ENCODE results near the gene SRPK3. TPM values are rescaled to one million over a fixed set of nuclear protein-coding genes. Genes with fewer than 3 reads are reported as not detected.

The SRPK3 gene
- total RNA-seq, 2 experiments from 2014 or later, result not detected

GRCh38 chrX:153802513-153803045, 21.7 kb downstream of the SRPK3 start:
- Histone ChIP-seq H2AFZ (ENCODE audit: low read length) (no peak overlapping the region), H4K20me1 (ENCODE audit: insufficient read depth, low read length) (no peaks in the 10 kb centered on the region), H3K4me2 (ENCODE audit: low read length) (no peak overlapping the region), H3K4me3 (ENCODE audit: low read depth, low read length, poor library complexity, severe bottlenecking) (no peak overlapping the region), H3K79me2 (ENCODE audit: insufficient read depth, low read depth, low read length) (no peaks in the 10 kb centered on the region), H3K4me1 (ENCODE audit: insufficient read depth, low read length, poor library complexity, severe bottlenecking) (no peaks in the 10 kb centered on the region), H3K9me2 (ENCODE audit: insufficient read depth, low read length) (no peaks in the 10 kb centered on the region), H3K36me3 (ENCODE audit: insufficient read depth, low read length) (peaks cover 18% of the 10 kb centered on the region), H3K9me3 (ENCODE audit: low read length) (no peaks in the 10 kb centered on the region), H3K27ac (ENCODE audit: low read depth, low read length, poor library complexity, severe bottlenecking) (no peak overlapping the region)
- intact Hi-C loops (cut with micrococcal nuclease; ENCODE audit: unreplicated experiment), result no loop called here
- ChIA-PET CTCF (ENCODE audit: unreplicated experiment) (no interaction called here), POLR2A (interaction anchor here (0.6 kb wide), 1 partner anchor 182 kb away, joined by 3 read pairs; no protein-coding TSS in a partner anchor)
- no peak for DNase-seq (ENCODE audit: low spot score)
- no TSS peak for BruUV-seq (replicated peaks)
- TF ChIP-seq, protein P1, sequence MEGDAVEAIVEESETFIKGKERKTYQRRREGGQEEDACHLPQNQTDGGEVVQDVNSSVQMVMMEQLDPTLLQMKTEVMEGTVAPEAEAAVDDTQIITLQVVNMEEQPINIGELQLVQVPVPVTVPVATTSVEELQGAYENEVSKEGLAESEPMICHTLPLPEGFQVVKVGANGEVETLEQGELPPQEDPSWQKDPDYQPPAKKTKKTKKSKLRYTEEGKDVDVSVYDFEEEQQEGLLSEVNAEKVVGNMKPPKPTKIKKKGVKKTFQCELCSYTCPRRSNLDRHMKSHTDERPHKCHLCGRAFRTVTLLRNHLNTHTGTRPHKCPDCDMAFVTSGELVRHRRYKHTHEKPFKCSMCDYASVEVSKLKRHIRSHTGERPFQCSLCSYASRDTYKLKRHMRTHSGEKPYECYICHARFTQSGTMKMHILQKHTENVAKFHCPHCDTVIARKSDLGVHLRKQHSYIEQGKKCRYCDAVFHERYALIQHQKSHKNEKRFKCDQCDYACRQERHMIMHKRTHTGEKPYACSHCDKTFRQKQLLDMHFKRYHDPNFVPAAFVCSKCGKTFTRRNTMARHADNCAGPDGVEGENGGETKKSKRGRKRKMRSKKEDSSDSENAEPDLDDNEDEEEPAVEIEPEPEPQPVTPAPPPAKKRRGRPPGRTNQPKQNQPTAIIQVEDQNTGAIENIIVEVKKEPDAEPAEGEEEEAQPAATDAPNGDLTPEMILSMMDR (conservative IDR thresholded peaks at IDR 0.05; ENCODE audit: low read length), result no peak
- no peak for TF ChIP-seq EZH2phosphoT487 (IDR thresholded peaks at IDR 0.05; ENCODE audit: borderline replicate concordance, low read depth, low read length)

- no peak overlapping the region for H3K27ac ChIP-seq (ENCODE audit: low read depth, low read length, poor library complexity, severe bottlenecking)
- H3K9me2 ChIP-seq (ENCODE audit: insufficient read depth, low read length), result no peaks in the 10 kb centered on the region
- intact Hi-C loops (cut with micrococcal nuclease; ENCODE audit: unreplicated experiment), result no loop called here
- POLR2A ChIA-PET, result no interaction called here
- H3K36me3 ChIP-seq (ENCODE audit: insufficient read depth, low read length), result peaks cover 10% of the 10 kb centered on the region
- TF ChIP-seq, protein P1 (conservative IDR thresholded peaks at IDR 0.05; ENCODE audit: low read length), result no peak
- no peak for TF ChIP-seq EZH2phosphoT487 (IDR thresholded peaks at IDR 0.05; ENCODE audit: borderline replicate concordance, low read depth, low read length)
- no peak overlapping the region for H3K4me3 ChIP-seq (ENCODE audit: low read depth, low read length, poor library complexity, severe bottlenecking)
- no peak for DNase-seq (ENCODE audit: low spot score)
- no peaks in the 10 kb centered on the region for H3K4me1 ChIP-seq (ENCODE audit: insufficient read depth, low read length, poor library complexity, severe bottlenecking)
- H3K9me3 ChIP-seq (ENCODE audit: low read length), result no peaks in the 10 kb centered on the region
- no peak overlapping the region for H3K4me2 ChIP-seq (ENCODE audit: low read length)
- CTCF ChIA-PET (ENCODE audit: unreplicated experiment), result no interaction called here
- H3K79me2 ChIP-seq (ENCODE audit: insufficient read depth, low read depth, low read length), result no peaks in the 10 kb centered on the region
- no peak overlapping the region for H2AFZ ChIP-seq (ENCODE audit: low read length)
- no peaks in the 10 kb centered on the region for H4K20me1 ChIP-seq (ENCODE audit: insufficient read depth, low read length)
- no TSS peak for BruUV-seq (replicated peaks)
Observed at GRCh38 chrX:153803211-153804099, 22.6 kb downstream of the SRPK3 start.

DNA sequence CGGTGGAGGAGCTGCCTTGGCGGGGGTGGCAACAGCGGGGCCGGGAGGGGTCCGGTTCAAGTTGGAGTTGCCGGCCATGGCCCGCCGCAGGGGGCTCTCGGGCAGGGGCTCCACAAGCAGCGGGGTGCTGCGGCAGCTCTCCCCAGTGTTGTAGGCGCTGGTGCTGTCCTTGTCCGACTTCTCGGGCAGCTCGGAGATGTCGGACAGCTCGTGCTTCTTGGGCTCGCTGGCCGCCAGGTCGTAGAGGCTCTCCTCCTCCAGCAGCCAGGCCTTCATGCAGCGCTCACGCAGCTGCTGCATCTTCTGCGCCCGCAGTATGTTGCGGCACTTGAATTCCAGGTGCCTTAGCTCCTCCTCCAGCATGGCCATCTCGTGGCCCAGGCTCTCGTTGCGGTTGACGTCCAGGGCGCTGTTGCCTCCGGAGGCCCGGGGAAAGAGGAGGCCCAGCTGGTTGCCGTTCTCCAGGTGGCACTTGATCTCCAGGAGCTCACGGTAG, 23.3 kb downstream of the SRPK3 start:
- Histone ChIP-seq H2AFZ (ENCODE audit: low read length) (no peak overlapping the region), H3K9me3 (ENCODE audit: low read length) (no peaks in the 10 kb centered on the region), H3K4me2 (ENCODE audit: low read length) (no peak overlapping the region), H3K36me3 (ENCODE audit: insufficient read depth, low read length) (peaks cover 3% of the 10 kb centered on the region), H3K4me3 (ENCODE audit: low read depth, low read length, poor library complexity, severe bottlenecking) (no peak overlapping the region), H3K9me2 (ENCODE audit: insufficient read depth, low read length) (no peaks in the 10 kb centered on the region), H3K4me1 (ENCODE audit: insufficient read depth, low read length, poor library complexity, severe bottlenecking) (no peaks in the 10 kb centered on the region), H4K20me1 (ENCODE audit: insufficient read depth, low read length) (no peaks in the 10 kb centered on the region), H3K27ac (ENCODE audit: low read depth, low read length, poor library complexity, severe bottlenecking) (no peak overlapping the region), H3K79me2 (ENCODE audit: insufficient read depth, low read depth, low read length) (no peaks in the 10 kb centered on the region)
- no peak for DNase-seq (ENCODE audit: low spot score)
- TF ChIP-seq, protein P1 (conservative IDR thresholded peaks at IDR 0.05; ENCODE audit: low read length), result no peak
- no peak for TF ChIP-seq EZH2phosphoT487 (IDR thresholded peaks at IDR 0.05; ENCODE audit: borderline replicate concordance, low read depth, low read length)
- CTCF ChIA-PET (ENCODE audit: unreplicated experiment), result no interaction called here
- intact Hi-C loops (cut with micrococcal nuclease; ENCODE audit: unreplicated experiment), result no loop called here
- POLR2A ChIA-PET, result no interaction called here
- no TSS peak for BruUV-seq (replicated peaks)
